ENCODE measurements around the gene ZNF821. TPM values are rescaled to one million over a fixed set of nuclear protein-coding genes. Genes with fewer than 3 reads are reported as not detected.

Gene ZNF821
- total RNA-seq, 2 donors from 2014 or later, result 12.1 to 12.8 TPM

GRCh38 chr16:71931001-71931400 is 47.0 kb upstream of the ZNF821 start:
- Mint-ChIP-seq H3K4me1 (peaks cover 5% of the 10 kb centered on the region), H3K27ac (no peak overlapping the region), H3K36me3 (ENCODE audit: low read depth) (peaks cover 65% of the 10 kb centered on the region), H3K9me3 (no peaks in the 10 kb centered on the region), H3K4me3 (no peak overlapping the region), H3K27me3 (ENCODE audit: insufficient read depth) (no peaks in the 10 kb centered on the region)
- Histone ChIP-seq H3K9me3 (ENCODE audit: control insufficient read depth, low read length) (no peaks in the 10 kb centered on the region), H3K4me1 (ENCODE audit: control insufficient read depth, insufficient read depth, low read length) (peaks cover 5% of the 10 kb centered on the region), H3K27ac (ENCODE audit: low read depth, low read length) (no peak overlapping the region), H3K4me3 (ENCODE audit: low read length) (no peak overlapping the region), H3K9ac (ENCODE audit: extremely low read depth, low read length, poor library complexity, severe bottlenecking) (no peak overlapping the region), H3K36me3 (ENCODE audit: control insufficient read depth, insufficient read depth, low read length) (peaks cover 90% of the 10 kb centered on the region), H3K27me3 (ENCODE audit: control insufficient read depth, insufficient read depth, low read length, poor library complexity, severe bottlenecking) (no peaks in the 10 kb centered on the region)
- no peak for TF ChIP-seq CTCF (conservative IDR thresholded peaks at IDR 0.05)
- DNase-seq, result no peak
- WGBS, 2 experiments (ENCODE audit: insufficient coverage in 1 of 2, insufficient read length in 1 of 2), result 80 to 95% methylated on average over 1 to 2 of the region's 2 CpGs

- no peak overlapping the region for H3K27ac Mint-ChIP-seq
Observed at GRCh38 chr16:71930013-71930563, 46.1 kb upstream of the ZNF821 start.

GRCh38 chr16:71929048-71929447 is 45.1 kb upstream of the ZNF821 start:
- WGBS, 2 experiments (ENCODE audit: insufficient coverage in 1 of 2, insufficient read length in 1 of 2), result 83 to 96% methylated on average over 1 to 3 of the region's 3 CpGs
- DNase-seq, result no peak
- H3K4me3 ChIP-seq (ENCODE audit: low read length), result no peak overlapping the region
- H3K36me3 ChIP-seq (ENCODE audit: control insufficient read depth, insufficient read depth, low read length), result peaks cover 95% of the 10 kb centered on the region
- H3K27me3 ChIP-seq (ENCODE audit: control insufficient read depth, insufficient read depth, low read length, poor library complexity, severe bottlenecking), result no peaks in the 10 kb centered on the region
- no peak overlapping the region for H3K9ac ChIP-seq (ENCODE audit: extremely low read depth, low read length, poor library complexity, severe bottlenecking)
- peaks cover 70% of the 10 kb centered on the region for H3K36me3 Mint-ChIP-seq (ENCODE audit: low read depth)
- no peaks in the 10 kb centered on the region for H3K9me3 Mint-ChIP-seq
- H3K27ac Mint-ChIP-seq, result no peak overlapping the region
- H3K4me1 Mint-ChIP-seq, result peaks cover 5% of the 10 kb centered on the region
- TF ChIP-seq CTCF (conservative IDR thresholded peaks at IDR 0.05), result no peak
- H3K27me3 Mint-ChIP-seq (ENCODE audit: insufficient read depth), result no peaks in the 10 kb centered on the region
- H3K27ac ChIP-seq (ENCODE audit: low read depth, low read length), result no peak overlapping the region
- H3K4me1 ChIP-seq (ENCODE audit: control insufficient read depth, insufficient read depth, low read length), result peaks cover 5% of the 10 kb centered on the region
- no peaks in the 10 kb centered on the region for H3K9me3 ChIP-seq (ENCODE audit: control insufficient read depth, low read length)
- no peak overlapping the region for H3K4me3 Mint-ChIP-seq

More at GRCh38 chr16:71930013-71930563, 46.1 kb upstream of the ZNF821 start:
- H3K9me3 Mint-ChIP-seq, result no peaks in the 10 kb centered on the region
- Histone ChIP-seq H3K4me3 (ENCODE audit: low read length) (no peak overlapping the region), H3K27ac (ENCODE audit: low read depth, low read length) (no peak overlapping the region), H3K27me3 (ENCODE audit: control insufficient read depth, insufficient read depth, low read length, poor library complexity, severe bottlenecking) (no peaks in the 10 kb centered on the region), H3K4me1 (ENCODE audit: control insufficient read depth, insufficient read depth, low read length) (peaks cover 5% of the 10 kb centered on the region), H3K36me3 (ENCODE audit: control insufficient read depth, insufficient read depth, low read length) (peaks cover 95% of the 10 kb centered on the region), H3K9me3 (ENCODE audit: control insufficient read depth, low read length) (no peaks in the 10 kb centered on the region), H3K9ac (ENCODE audit: extremely low read depth, low read length, poor library complexity, severe bottlenecking) (no peak overlapping the region)
- H3K36me3 Mint-ChIP-seq (ENCODE audit: low read depth), result peaks cover 68% of the 10 kb centered on the region
- no peak for DNase-seq
- no peaks in the 10 kb centered on the region for H3K27me3 Mint-ChIP-seq (ENCODE audit: insufficient read depth)
- TF ChIP-seq CTCF (conservative IDR thresholded peaks at IDR 0.05), result no peak
- 96 to 100% methylated on average over 3 to 5 of the region's 5 CpGs for WGBS, 2 experiments (ENCODE audit: insufficient coverage in 1 of 2, insufficient read length in 1 of 2)
- no peak overlapping the region for H3K4me3 Mint-ChIP-seq
- H3K4me1 Mint-ChIP-seq, result peaks cover 5% of the 10 kb centered on the region

All from endodermal cell (in vitro differentiated cells).